ENCODE measurements around the gene EEFSEC.
A peak's percentile ranks its signal among the peaks of the same experiment; 100 is the strongest.

Gene EEFSEC

GRCh38 chr3:128378631-128379347 is 225.5 kb downstream of the EEFSEC start:
- no peak for DNase-seq

- no peak for DNase-seq
Measured at GRCh38 chr3:128379367-128380160, 226.3 kb downstream of the EEFSEC start.

GRCh38 chr3:128380295-128380694 is 227.0 kb downstream of the EEFSEC start:
- no peak for DNase-seq

GRCh38 chr3:128380719-128381118 is 227.4 kb downstream of the EEFSEC start:
- no peak for DNase-seq

GRCh38 chr3:128381609-128382008 is 228.3 kb downstream of the EEFSEC start:
- DNase-seq: no peak

- DNase-seq: no peak
Measured at GRCh38 chr3:128382221-128382807, 229.0 kb downstream of the EEFSEC start.

GRCh38 chr3:128383316-128384235 is 230.3 kb downstream of the EEFSEC start:
- peak; percentile 9 for DNase-seq

GRCh38 chr3:128385080-128385832 is 232.0 kb downstream of the EEFSEC start:
- no peak for DNase-seq

GRCh38 chr3:128388932-128389331 is 235.7 kb downstream of the EEFSEC start:
- DNase-seq: no peak

GRCh38 chr3:128390867-128391266 is 237.6 kb downstream of the EEFSEC start:
- DNase-seq: no peak

GRCh38 chr3:128392021-128392420 is 238.7 kb downstream of the EEFSEC start:
- DNase-seq: no peak

- DNase-seq: no peak
Measured at GRCh38 chr3:128392818-128393544, 239.7 kb downstream of the EEFSEC start.

- no peak for DNase-seq
Measured at GRCh38 chr3:128394033-128394432, 240.8 kb downstream of the EEFSEC start.

- DNase-seq: no peak
Measured at GRCh38 chr3:128395046-128395445, 241.8 kb downstream of the EEFSEC start.

GRCh38 chr3:128395500-128396162 is 242.3 kb downstream of the EEFSEC start:
- DNase-seq: no peak

GRCh38 chr3:128397484-128397883 is 244.2 kb downstream of the EEFSEC start:
- no peak for DNase-seq

- DNase-seq: no peak
Measured at GRCh38 chr3:128398586-128398985, 245.3 kb downstream of the EEFSEC start.

GRCh38 chr3:128399221-128399915 is 246.1 kb downstream of the EEFSEC start:
- no peak for DNase-seq

GRCh38 chr3:128400671-128401070 is 247.4 kb downstream of the EEFSEC start:
- no peak for DNase-seq

GRCh38 chr3:128402319-128402718 is 249.0 kb downstream of the EEFSEC start:
- DNase-seq: no peak

All from MV-4-11 (cell line).